ENCODE results near the gene MUS81.

MUS81 gene

GRCh38 chr11:65849771-65850216 is 10.4 kb upstream of the MUS81 start:
- Histone ChIP-seq H3K36me3 (ENCODE audit: control insufficient read depth, insufficient read depth, low read length, severe bottlenecking) (peaks cover 38% of the 10 kb centered on the region), H3K27me3 (replicated peaks; ENCODE audit: control insufficient read depth, insufficient read depth, low read length) (no peaks in the 10 kb centered on the region), H3K4me3 (ENCODE audit: low read length) (no peak overlapping the region), H3K9me3 (ENCODE audit: control insufficient read depth, low read length) (no peaks in the 10 kb centered on the region), H3K4me1 (ENCODE audit: control insufficient read depth, insufficient read depth, low read length) (peaks cover 5% of the 10 kb centered on the region), H3K9ac (ENCODE audit: low read length) (no peak overlapping the region)
- DNase-seq (ENCODE audit: low read depth), result no peak

GRCh38 chr11:65850217-65851082 is 9.8 kb upstream of the MUS81 start:
- peaks cover 45% of the 10 kb centered on the region for H3K36me3 ChIP-seq (ENCODE audit: control insufficient read depth, insufficient read depth, low read length, severe bottlenecking)
- no peaks in the 10 kb centered on the region for H3K27me3 ChIP-seq (replicated peaks; ENCODE audit: control insufficient read depth, insufficient read depth, low read length)
- no peak overlapping the region for H3K4me3 ChIP-seq (ENCODE audit: low read length)
- peaks cover 7% of the 10 kb centered on the region for H3K4me1 ChIP-seq (ENCODE audit: control insufficient read depth, insufficient read depth, low read length)
- no peak for DNase-seq (ENCODE audit: low read depth)
- no peak overlapping the region for H3K9ac ChIP-seq (ENCODE audit: low read length)
- H3K9me3 ChIP-seq (ENCODE audit: control insufficient read depth, low read length), result no peaks in the 10 kb centered on the region

GRCh38 chr11:65851083-65851579 is 9.1 kb upstream of the MUS81 start:
- Histone ChIP-seq H3K9ac (ENCODE audit: low read length) (no peak overlapping the region), H3K9me3 (ENCODE audit: control insufficient read depth, low read length) (no peaks in the 10 kb centered on the region), H3K36me3 (ENCODE audit: control insufficient read depth, insufficient read depth, low read length, severe bottlenecking) (peaks cover 51% of the 10 kb centered on the region), H3K4me1 (ENCODE audit: control insufficient read depth, insufficient read depth, low read length) (peaks cover 14% of the 10 kb centered on the region), H3K27me3 (replicated peaks; ENCODE audit: control insufficient read depth, insufficient read depth, low read length) (no peaks in the 10 kb centered on the region), H3K4me3 (ENCODE audit: low read length) (no peak overlapping the region)
- no peak for DNase-seq (ENCODE audit: low read depth)

GRCh38 chr11:65851811-65852507 is 8.3 kb upstream of the MUS81 start:
- no peaks in the 10 kb centered on the region for H3K9me3 ChIP-seq (ENCODE audit: control insufficient read depth, low read length)
- no peak overlapping the region for H3K4me3 ChIP-seq (ENCODE audit: low read length)
- H3K36me3 ChIP-seq (ENCODE audit: control insufficient read depth, insufficient read depth, low read length, severe bottlenecking), result peaks cover 51% of the 10 kb centered on the region
- DNase-seq (ENCODE audit: low read depth), result no peak
- no peaks in the 10 kb centered on the region for H3K27me3 ChIP-seq (replicated peaks; ENCODE audit: control insufficient read depth, insufficient read depth, low read length)
- H3K4me1 ChIP-seq (ENCODE audit: control insufficient read depth, insufficient read depth, low read length), result peaks cover 18% of the 10 kb centered on the region
- H3K9ac ChIP-seq (ENCODE audit: low read length), result no peak overlapping the region

GRCh38 chr11:65852508-65853245 is 7.6 kb upstream of the MUS81 start:
- Histone ChIP-seq H3K9ac (ENCODE audit: low read length) (peak overlapping the region; percentile 25), H3K4me1 (ENCODE audit: control insufficient read depth, insufficient read depth, low read length) (peaks cover 18% of the 10 kb centered on the region), H3K9me3 (ENCODE audit: control insufficient read depth, low read length) (no peaks in the 10 kb centered on the region), H3K27me3 (replicated peaks; ENCODE audit: control insufficient read depth, insufficient read depth, low read length) (no peaks in the 10 kb centered on the region), H3K4me3 (ENCODE audit: low read length) (no peak overlapping the region), H3K36me3 (ENCODE audit: control insufficient read depth, insufficient read depth, low read length, severe bottlenecking) (peaks cover 51% of the 10 kb centered on the region)
- DNase-seq (ENCODE audit: low read depth), result no peak

- peaks cover 19% of the 10 kb centered on the region for H3K4me1 ChIP-seq (ENCODE audit: control insufficient read depth, insufficient read depth, low read length)
- H3K9ac ChIP-seq (ENCODE audit: low read length), result peak overlapping the region; percentile 59
- no peak overlapping the region for H3K4me3 ChIP-seq (ENCODE audit: low read length)
- H3K36me3 ChIP-seq (ENCODE audit: control insufficient read depth, insufficient read depth, low read length, severe bottlenecking), result peaks cover 51% of the 10 kb centered on the region
- H3K27me3 ChIP-seq (replicated peaks; ENCODE audit: control insufficient read depth, insufficient read depth, low read length), result no peaks in the 10 kb centered on the region
- no peak for DNase-seq (ENCODE audit: low read depth)
- H3K9me3 ChIP-seq (ENCODE audit: control insufficient read depth, low read length), result no peaks in the 10 kb centered on the region
Measured at GRCh38 chr11:65853246-65853979, 6.8 kb upstream of the MUS81 start.

GRCh38 chr11:65854161-65854592 is 6.1 kb upstream of the MUS81 start:
- Histone ChIP-seq H3K36me3 (ENCODE audit: control insufficient read depth, insufficient read depth, low read length, severe bottlenecking) (peaks cover 51% of the 10 kb centered on the region), H3K4me1 (ENCODE audit: control insufficient read depth, insufficient read depth, low read length) (peaks cover 26% of the 10 kb centered on the region)

GRCh38 chr11:65854852-65855837 is 5.1 kb upstream of the MUS81 start:
- no peaks in the 10 kb centered on the region for H3K27me3 ChIP-seq (replicated peaks; ENCODE audit: control insufficient read depth, insufficient read depth, low read length)
- DNase-seq (ENCODE audit: low read depth), result no peak
- H3K36me3 ChIP-seq (ENCODE audit: control insufficient read depth, insufficient read depth, low read length, severe bottlenecking), result peaks cover 51% of the 10 kb centered on the region
- peak overlapping the region; percentile 96 for H3K9ac ChIP-seq (ENCODE audit: low read length)
- no peaks in the 10 kb centered on the region for H3K9me3 ChIP-seq (ENCODE audit: control insufficient read depth, low read length)
- peaks cover 33% of the 10 kb centered on the region for H3K4me1 ChIP-seq (ENCODE audit: control insufficient read depth, insufficient read depth, low read length)
- peak overlapping the region; percentile 94 for H3K4me3 ChIP-seq (ENCODE audit: low read length)

More at GRCh38 chr11:65854161-65854592, 6.1 kb upstream of the MUS81 start:
- Histone ChIP-seq H3K9me3 (ENCODE audit: control insufficient read depth, low read length) (no peaks in the 10 kb centered on the region), H3K4me3 (ENCODE audit: low read length) (no peak overlapping the region), H3K9ac (ENCODE audit: low read length) (peak overlapping the region; percentile 59), H3K27me3 (replicated peaks; ENCODE audit: control insufficient read depth, insufficient read depth, low read length) (no peaks in the 10 kb centered on the region)
- no peak for DNase-seq (ENCODE audit: low read depth)

- H3K36me3 ChIP-seq (ENCODE audit: control insufficient read depth, insufficient read depth, low read length, severe bottlenecking), result peaks cover 49% of the 10 kb centered on the region
Measured at GRCh38 chr11:65855927-65856363, 4.3 kb upstream of the MUS81 start.

More at GRCh38 chr11:65855927-65856363, 4.3 kb upstream of the MUS81 start:
- DNase-seq (ENCODE audit: low read depth), result no peak
- H3K27me3 ChIP-seq (replicated peaks; ENCODE audit: control insufficient read depth, insufficient read depth, low read length), result no peaks in the 10 kb centered on the region
- peak overlapping the region; percentile 96 for H3K9ac ChIP-seq (ENCODE audit: low read length)
- no peaks in the 10 kb centered on the region for H3K9me3 ChIP-seq (ENCODE audit: control insufficient read depth, low read length)
- H3K4me1 ChIP-seq (ENCODE audit: control insufficient read depth, insufficient read depth, low read length), result peaks cover 33% of the 10 kb centered on the region
- H3K4me3 ChIP-seq (ENCODE audit: low read length), result peak overlapping the region; percentile 94

Measured in adipocyte (in vitro differentiated cells).